Measurements from ENCODE around the gene CRHR1. TPM values are rescaled to one million over a fixed set of nuclear protein-coding genes. Genes with fewer than 3 reads are reported as not detected.

CRHR1 gene
- polyA plus RNA-seq, 3 donors, result not detected

GRCh38 chr17:45752246-45752645 lies 31.9 kb upstream of the CRHR1 start:
- intact Hi-C loops (cut with micrococcal nuclease), result no loop called here
- H3K27me3 ChIP-seq (ENCODE audit: control insufficient read depth in 2 of 2, insufficient read depth in 2 of 2, low read length in 2 of 2), result no peaks in the 10 kb centered on the region
- Mint-ChIP-seq H3K4me1 (no peaks in the 10 kb centered on the region), H3K27me3 (ENCODE audit: low read depth in 3 of 3) (peaks cover 11 to 23% (median 15%) of the 10 kb centered on the region in 3 donors), H3K27ac (no peak overlapping the region), H3K36me3 (no peaks in the 10 kb centered on the region), H3K4me3 (no peak overlapping the region), H3K9me3 (peaks cover 0 to 1% (median 0%) of the 10 kb centered on the region in 7 donors)
- H3K4me3 ChIP-seq (replicated peaks in 1 of 3; ENCODE audit: low read depth in 2 of 3, low read length in 3 of 3), result no peak overlapping the region
- no peaks in the 10 kb centered on the region for H3K9me3 ChIP-seq (replicated peaks in 1 of 2; ENCODE audit: control insufficient read depth in 1 of 2, insufficient read depth in 1 of 2, low read length in 2 of 2)
- H3K27ac ChIP-seq (ENCODE audit: low read depth in 1 of 2, low read length in 2 of 2), result no peak overlapping the region
- H3K9ac ChIP-seq (ENCODE audit: insufficient read depth, low read length, poor library complexity, severe bottlenecking), result no peak overlapping the region
- WGBS (ENCODE audit: insufficient coverage), result 89% methylated on average over 7 of the region's 9 CpGs
- H3K4me2 ChIP-seq (replicated peaks; ENCODE audit: extremely low read depth, low read length, poor library complexity, severe bottlenecking), result no peak overlapping the region
- DNase-seq, result no peak
- TF ChIP-seq CTCF (IDR thresholded peaks at IDR 0.05), result no peak
- H4K20me1 ChIP-seq (ENCODE audit: insufficient read depth, low read length), result no peaks in the 10 kb centered on the region
- H3K4me1 ChIP-seq (ENCODE audit: control insufficient read depth in 1 of 2, insufficient read depth in 2 of 2, low read length in 2 of 2), result no peaks in the 10 kb centered on the region
- no peaks in the 10 kb centered on the region for H3K36me3 ChIP-seq (replicated peaks in 1 of 2; ENCODE audit: control insufficient read depth in 1 of 2, insufficient read depth in 2 of 2, low read length in 2 of 2)
- H3K79me2 ChIP-seq (ENCODE audit: insufficient read depth, low read length), result no peaks in the 10 kb centered on the region
- H2AFZ ChIP-seq (ENCODE audit: insufficient read depth, low read depth, low read length, poor library complexity, severe bottlenecking), result no peak overlapping the region

GRCh38 chr17:45753645-45754225 lies 30.4 kb upstream of the CRHR1 start:
- Mint-ChIP-seq H3K36me3 (no peaks in the 10 kb centered on the region), H3K27ac (no peak overlapping the region), H3K4me1 (no peaks in the 10 kb centered on the region), H3K9me3 (peaks cover 0 to 1% (median 0%) of the 10 kb centered on the region in 7 donors), H3K4me3 (no peak overlapping the region), H3K27me3 (ENCODE audit: low read depth in 3 of 3) (peaks cover 14 to 28% (median 17%) of the 10 kb centered on the region in 3 donors)
- Histone ChIP-seq H3K4me2 (replicated peaks; ENCODE audit: extremely low read depth, low read length, poor library complexity, severe bottlenecking) (no peak overlapping the region), H2AFZ (ENCODE audit: insufficient read depth, low read depth, low read length, poor library complexity, severe bottlenecking) (no peak overlapping the region), H4K20me1 (ENCODE audit: insufficient read depth, low read length) (no peaks in the 10 kb centered on the region), H3K9ac (ENCODE audit: insufficient read depth, low read length, poor library complexity, severe bottlenecking) (no peak overlapping the region), H3K36me3 (replicated peaks in 1 of 2; ENCODE audit: control insufficient read depth in 1 of 2, insufficient read depth in 2 of 2, low read length in 2 of 2) (no peaks in the 10 kb centered on the region), H3K9me3 (replicated peaks in 1 of 2; ENCODE audit: control insufficient read depth in 1 of 2, insufficient read depth in 1 of 2, low read length in 2 of 2) (no peaks in the 10 kb centered on the region), H3K4me1 (ENCODE audit: control insufficient read depth in 1 of 2, insufficient read depth in 2 of 2, low read length in 2 of 2) (no peaks in the 10 kb centered on the region), H3K79me2 (ENCODE audit: insufficient read depth, low read length) (no peaks in the 10 kb centered on the region), H3K4me3 (replicated peaks in 1 of 3; ENCODE audit: low read depth in 2 of 3, low read length in 3 of 3) (no peak overlapping the region), H3K27ac (ENCODE audit: low read depth in 1 of 2, low read length in 2 of 2) (no peak overlapping the region), H3K27me3 (ENCODE audit: control insufficient read depth in 2 of 2, insufficient read depth in 2 of 2, low read length in 2 of 2) (no peaks in the 10 kb centered on the region)
- no peak for TF ChIP-seq CTCF (IDR thresholded peaks at IDR 0.05)
- intact Hi-C loops (cut with micrococcal nuclease), result no loop called here
- no peak for DNase-seq
- 70% methylated on average over 2 of the region's 7 CpGs for WGBS (ENCODE audit: insufficient coverage)

Measured in CD14-positive monocyte (primary cell).